DMS153 treated with DMSO at 0.1 percent for 48 hours (cell line): ENCODE measurements around the gene ANKRD27.
"Not testable (repeated sequence)": the region's sequence is repeated elsewhere in the genome, so short reads cannot be mapped to it uniquely, and the experiment has no call there.

ENCODE experiments used
- DNase-seq: peaks from one replicate; lab custom pipeline; 2025; ENCODE audit not compliant: unreplicated experiment; lab: John Stamatoyannopoulos, UW

The ANKRD27 gene

DNA sequence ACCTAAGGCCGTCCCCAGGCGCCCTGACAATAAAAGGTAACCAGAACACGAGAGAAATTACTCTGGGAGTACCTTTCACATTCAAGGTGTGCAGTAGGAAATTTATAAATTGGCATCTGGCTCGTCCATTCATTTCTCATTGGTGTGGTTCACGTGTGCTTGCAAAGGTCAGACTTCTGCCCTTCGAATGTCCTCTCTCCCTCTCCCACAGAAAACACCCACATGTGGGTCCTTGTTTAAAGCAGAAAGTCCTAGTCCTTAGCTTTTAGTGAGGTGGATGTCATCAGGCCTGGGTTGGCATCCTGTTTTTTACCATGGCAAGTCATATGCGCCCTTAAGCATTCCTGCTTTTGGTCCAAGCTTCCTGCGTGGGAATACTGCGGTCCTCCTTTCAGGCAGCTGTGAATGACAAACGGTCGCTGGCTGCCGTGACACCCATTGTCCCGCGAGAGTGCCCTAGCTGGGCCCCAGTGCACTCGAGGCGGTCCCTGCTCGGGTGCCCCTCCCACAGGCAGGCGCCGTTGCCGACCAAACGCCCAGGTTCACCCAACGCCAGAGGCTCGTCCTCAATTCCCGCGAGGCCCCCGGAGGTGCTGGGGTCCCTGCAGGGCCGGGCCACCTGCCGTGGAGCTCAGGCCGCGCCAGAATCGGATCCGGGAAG, 16.4 kb upstream of the ANKRD27 start, which contains the start of gene NUDT19:
Gene NUDT19 (plus strand): TSS at position 531 of the 661 bp plus-strand sequence. CDS start 140 bp downstream, outside the sequence.
- DNase-seq, result peak; percentile 86

DNA sequence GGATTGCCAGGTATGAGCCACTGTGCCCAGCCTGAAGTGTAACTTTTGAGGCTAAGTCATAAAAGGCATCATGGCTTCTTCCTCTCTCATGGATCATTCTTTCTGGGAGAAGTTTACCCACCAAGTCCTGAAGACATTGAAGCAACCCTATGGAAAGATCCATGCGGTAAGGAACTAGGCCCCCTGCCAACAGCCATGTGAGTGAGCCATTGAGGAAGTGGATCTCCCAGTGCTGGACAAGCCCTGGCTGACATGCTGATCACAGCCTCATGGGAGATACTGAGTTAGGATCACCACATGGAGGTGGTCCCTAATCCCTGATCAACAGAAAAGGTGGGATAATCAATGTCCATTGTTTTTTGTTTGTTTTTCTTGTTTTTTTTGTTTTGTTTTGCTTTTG, 13.3 kb upstream of the ANKRD27 start:
- no peak for DNase-seq

DNA sequence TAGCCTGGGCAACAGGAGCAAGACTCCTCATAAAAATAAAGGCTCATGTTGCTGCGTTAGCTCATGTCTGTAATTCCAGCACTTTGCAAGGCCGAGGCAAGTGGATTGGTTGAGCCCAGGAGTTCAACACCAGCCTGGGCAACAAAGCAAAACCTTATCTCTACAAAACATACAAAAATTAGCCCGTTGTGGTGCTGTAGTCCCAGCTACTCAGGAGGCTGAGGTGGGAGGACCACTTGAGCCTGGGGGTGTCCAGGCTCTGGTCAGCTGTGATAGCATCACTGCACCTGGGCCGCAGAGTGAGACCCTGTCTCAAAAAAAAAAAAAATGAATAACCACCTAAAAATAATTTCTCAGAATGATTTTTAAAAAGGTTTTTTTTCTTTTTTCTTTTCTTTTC, 12.7 kb upstream of the ANKRD27 start:
- DNase-seq, result no peak

DNA sequence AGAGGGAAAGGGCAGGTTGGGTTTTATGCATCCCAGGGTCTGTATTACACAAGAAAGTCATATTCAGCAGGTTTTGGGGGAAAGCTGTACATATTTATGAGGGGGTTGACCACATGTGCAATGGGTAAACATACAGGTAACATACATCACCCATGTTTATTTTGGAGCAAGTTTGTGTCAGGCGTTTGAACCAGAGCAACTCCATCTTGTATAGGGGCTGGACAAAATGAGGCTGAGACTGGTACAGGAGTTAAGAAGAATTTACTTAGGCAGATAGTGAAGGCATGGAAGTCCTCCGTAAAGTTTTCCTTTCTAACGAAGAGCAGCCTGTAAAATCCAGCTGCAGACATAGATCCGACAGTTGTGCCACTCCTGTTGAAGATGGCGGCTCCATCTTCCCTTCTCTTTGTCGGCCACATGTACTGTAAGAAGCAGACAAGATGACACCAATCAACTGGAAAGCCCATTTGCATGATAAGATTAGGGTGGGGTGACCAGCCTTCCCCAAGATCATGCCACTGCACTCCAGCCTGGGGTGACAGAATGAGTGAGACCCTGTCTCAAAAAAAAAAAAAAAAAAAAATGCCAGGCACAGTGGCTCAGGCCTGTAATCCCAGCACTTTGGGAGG, 12.0 kb upstream of the ANKRD27 start:
- no peak for DNase-seq

DNA sequence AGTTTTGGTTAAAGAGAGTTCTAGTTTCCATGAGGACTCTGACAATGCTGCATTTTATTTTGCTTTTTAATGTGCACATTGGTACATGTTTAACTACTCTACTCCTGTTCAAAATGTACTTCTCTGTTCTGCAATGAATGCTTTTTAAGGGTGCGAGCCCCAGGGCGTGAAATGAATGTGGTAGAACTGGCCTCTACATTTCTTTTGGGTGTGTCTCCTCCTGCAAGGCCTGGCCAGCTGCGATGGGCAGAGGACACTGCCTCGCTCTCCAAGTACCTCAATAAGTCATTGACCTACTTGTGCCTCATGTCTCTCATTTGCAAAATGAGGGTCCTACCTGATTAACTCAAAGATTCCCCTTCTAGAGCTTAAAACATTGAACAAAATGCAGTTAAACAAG, 7.3 kb upstream of the ANKRD27 start:
- DNase-seq, result no peak

DNA sequence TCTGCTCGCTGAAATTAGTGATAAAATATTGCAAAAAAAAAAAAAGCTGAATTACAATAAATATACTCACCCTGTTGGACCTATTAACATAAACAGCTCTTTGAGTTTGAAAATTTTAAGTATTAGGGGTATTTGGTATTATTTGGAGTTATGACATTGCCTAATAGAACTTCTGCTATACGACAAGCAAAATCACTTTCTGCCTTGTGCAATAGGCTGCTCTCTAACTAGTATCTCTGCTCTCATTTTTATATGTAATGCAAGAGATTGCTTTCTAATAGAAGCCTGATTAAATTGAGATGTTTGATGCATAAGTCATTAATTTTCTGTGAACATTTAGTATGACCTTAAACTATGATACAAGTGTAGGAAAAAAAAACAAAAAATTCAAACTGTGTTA, 6.0 kb upstream of the ANKRD27 start:
- DNase-seq, result no peak

DNA sequence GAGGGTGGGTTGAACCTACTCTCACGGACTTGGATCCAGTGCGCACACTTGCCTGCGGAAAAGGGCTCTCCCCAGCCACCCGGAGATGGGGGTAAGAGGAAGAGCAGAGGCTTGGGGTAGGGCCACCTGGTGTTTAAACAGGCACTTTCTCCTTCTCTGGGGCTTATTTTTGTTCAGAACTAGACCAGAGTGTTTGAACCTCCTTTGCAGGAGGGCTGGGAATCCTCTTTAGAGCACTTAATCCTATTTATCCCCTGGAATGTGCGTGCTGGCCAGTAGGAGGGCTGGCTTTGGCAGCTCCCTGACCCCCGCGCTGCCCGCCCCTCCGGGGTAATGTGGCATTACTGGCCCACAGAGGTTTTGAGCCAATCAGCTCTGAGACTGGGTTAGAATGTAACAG, 2.7 kb upstream of the ANKRD27 start:
- no peak for DNase-seq

DNA sequence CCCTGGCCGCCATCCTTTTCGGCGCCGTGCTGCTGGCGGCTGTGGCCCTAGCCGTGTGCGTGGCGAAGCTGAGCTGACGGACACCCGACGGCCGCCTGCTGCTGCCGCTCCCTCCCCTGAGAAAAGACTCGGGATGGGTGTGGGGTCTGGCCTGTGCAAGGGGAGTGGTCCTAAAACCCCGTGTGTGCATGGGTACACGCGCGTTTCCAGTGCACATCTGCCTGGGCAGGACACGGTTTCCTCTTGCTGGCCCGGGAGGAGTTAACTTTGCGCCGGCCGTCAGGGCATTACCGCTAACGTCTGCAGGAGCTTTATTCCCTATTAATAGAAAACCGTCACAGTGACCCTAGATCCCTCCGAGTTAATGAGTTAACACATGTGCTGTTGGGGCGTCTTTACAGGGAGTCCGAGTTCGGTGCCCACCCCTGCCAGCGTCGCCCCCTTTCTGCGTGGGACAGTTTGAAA, 1.9 kb upstream of the ANKRD27 start:
- no peak for DNase-seq

DNA sequence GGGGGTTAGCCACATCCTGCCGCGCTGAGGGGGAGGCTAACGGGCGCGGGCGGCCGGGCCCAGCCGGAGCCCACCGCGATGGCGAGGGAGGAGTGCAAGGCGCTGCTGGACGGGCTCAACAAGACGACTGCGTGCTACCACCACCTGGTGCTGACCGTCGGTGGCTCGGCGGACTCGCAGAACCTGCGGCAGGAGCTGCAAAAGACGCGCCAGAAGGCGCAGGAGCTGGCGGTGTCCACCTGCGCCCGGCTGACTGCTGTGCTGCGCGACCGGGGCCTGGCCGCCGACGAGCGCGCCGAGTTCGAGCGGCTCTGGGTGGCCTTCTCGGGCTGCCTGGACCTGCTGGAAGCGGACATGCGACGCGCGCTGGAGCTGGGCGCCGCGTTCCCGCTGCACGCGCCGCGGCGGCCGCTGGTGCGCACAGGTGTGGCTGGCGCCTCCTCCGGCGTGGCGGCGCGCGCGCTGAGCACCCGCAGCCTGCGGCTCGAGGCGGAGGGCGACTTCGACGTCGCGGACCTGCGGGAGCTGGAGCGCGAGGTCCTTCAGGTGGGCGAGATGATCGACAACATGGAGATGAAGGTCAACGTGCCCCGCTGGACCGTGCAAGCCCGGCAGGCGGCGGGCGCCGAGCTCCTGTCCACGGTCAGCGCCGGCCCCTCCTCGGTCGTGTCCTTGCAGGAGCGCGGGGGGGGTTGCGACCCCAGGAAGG, 1.4 kb upstream of the ANKRD27 start:
- DNase-seq, result peak; percentile 2

DNA sequence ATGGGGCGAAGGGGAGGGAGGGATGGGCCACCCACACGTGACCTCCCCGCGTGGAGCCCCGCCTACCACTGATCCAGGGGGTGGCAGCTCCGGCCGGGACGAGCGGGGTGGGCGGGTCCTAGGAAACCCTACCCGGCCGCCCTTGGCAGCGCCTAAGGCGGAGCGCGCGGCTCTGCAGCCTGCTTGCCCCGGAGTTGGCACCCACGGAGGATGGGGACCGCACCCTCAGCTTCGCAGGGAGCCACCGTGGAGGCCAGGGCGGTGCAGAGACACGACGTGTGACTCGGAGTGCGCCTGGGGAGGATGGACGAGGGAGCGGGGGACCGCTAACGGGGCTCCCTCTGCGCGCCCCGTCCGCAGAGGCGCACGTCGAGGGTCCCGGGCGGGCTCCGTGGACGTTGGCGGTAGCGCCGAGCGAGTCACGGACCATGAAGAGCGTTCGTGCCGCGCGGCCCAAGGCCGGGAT, 773 bp upstream of the ANKRD27 start, which contains the start of gene RGS9BP:
Gene RGS9BP (plus strand): TSS at position 129 of the 466 bp plus-strand sequence. CDS start 416 bp downstream, outside the sequence.
- peak; percentile 2 for DNase-seq

DNA sequence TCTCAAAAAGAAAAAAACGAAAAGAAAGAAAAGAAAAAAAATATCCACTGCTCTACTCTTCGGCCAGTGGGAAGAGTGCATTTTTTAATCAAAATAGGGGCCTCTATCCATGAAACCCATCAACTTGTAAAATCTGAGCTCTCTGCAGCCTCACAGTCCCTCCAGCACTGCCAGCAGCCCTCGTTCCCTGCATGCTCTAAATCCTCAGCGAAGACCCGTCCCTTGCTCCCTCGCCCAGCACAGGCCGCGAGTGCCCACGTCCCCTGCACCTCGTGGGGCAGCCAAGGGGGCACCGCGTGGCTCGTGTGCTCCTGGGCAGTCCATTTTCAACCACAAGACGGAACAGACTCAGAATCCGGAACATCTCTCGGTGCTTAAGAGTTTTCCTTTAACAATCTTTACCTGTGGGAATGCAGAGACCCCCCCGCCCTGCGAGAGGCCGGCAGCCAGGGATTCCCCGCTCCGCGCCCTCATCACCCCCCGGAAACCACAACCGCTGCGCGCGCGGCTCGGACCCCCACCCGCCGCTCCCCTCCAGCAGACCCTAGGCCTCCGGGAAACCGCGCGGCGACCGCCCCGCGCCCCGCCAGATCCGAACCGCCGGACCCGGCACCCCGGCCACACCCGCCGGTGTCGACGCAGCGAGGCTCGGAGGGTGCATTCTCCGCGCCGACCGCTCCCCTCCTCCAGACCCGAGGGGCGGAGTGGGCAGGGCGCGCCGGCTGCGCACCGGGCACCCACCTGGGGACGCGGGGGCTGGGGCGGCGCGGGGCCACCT, 638 bp downstream of the ANKRD27 start:
- no peak for DNase-seq

DNA sequence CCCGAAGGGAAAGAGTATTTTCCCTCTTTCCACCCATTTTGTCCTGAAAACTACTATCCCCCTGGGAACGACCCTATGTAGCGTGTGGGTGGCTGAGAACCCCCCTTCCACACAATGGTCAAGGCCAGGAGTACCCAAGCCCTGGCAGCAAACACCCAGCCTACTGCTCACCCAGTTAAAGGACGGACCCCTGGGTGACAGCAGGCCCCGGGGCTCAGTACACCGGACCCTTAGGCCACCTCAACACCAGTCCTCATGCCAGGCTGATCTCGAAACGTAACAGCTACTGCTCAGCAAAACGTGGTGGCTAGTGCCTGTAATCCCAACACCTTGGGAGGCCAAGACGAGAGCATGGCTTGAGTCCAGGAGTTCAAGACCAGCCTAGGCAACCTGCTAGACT, 1.4 kb downstream of the ANKRD27 start:
- DNase-seq, result no peak

DNA sequence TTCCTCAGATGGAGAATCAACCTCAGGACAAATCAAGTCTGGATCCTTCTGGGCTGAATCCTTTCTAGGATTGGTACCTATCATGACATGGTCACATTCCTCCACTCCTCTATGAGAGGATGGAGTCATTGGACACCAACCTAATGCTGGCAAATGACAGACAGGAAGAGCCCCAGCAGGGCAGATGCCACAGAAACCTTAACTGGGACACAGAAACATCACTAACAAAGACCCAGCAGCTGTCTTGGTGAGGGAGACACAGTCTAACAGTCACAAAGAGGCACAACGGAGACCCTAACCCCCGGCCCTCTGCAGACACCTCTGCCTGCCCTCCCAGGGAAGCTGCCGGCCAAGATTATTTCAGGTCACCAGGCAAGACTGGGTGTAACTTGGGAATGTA, 2.1 kb downstream of the ANKRD27 start:
- no peak for DNase-seq

DNA sequence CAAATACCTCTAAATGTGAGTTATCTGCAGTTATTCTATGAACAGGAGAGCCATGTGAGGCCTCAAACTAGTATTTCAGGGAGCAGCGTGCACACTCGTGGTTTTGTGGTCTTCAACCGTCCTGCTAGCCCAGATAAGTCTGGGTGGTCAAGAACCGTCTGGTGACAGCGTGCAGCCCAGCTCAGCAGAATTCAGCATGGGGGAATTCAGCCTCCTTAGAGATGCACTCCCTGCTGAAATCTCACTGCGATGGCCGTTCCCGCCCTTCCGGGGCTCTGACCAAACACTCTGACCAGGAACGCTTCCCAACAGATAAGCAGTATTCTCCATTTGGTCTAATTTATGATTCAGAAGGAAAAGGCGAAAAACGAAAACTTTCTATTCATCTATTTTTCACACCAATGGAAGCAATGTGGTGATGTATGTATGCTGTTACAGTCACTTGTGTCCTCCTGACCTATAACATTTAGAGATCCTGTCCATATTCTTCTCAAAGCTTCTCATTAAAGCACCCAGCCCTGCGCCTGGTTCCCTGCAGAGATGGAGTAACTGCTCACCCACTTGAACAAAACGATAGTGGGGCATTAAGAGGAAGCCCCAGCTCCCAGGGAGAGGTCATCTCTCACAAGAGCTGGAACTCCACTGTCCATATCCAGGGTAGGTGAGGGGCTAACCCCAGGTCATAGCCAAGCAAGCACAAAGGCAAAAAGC, 2.9 kb downstream of the ANKRD27 start:
- DNase-seq, result no peak

DNA sequence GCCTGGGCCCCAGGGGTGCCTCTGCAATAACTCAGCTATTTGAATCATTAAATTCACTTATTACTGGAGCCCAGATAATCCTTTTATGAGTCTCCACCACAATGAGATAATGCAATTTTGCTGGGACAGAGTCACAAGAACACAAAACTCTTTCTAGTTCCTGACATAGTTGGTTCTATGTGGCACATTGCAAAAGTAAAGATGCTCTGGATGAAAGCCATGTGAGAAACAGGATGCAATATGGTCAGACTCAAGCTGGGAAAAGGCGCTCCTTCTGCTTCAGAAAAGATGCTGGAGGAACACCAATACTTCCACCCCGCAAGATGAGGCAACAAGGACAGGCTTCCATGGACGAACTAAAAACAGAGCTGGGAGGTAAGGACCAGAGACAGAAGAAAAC, 5.7 kb downstream of the ANKRD27 start:
- DNase-seq, result no peak

DNA sequence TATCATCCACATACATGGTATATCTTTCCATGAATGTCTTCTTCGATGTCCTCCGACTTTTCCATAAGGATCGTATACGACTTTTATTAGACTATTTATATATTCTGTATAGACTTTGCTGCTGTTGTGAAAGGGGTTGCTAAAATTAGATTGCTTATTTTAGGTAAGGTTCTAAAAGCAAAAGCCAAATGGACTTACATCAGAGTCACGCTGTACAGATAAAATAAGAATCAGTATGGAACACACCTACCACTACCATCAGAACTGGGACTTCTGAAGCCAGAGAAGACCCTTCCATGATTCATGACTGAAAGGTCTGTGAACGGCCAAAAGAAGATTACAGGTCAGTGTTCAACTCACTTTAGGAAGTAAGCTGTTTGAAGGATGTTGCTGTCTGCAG, 8.9 kb downstream of the ANKRD27 start:
- no peak for DNase-seq

DNA sequence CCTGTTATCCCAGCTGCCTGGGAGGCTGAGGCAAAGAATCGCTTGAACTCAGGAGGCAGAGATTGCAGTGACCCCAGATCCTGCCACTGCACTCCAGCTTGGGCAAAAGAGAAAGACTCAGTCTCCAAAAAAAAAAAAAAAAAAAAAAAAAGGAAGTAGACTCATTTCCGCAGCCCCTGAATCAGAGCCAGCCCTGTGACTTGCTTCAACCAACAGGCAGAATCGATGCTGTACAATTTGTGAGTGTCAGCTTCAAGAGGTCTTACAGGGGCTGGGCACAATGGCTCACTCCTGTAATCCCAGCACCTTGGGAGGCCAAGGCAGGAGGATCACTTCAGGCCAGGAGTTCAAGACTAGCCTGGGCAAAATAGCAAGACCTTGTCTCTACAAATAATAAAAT, 12.8 kb downstream of the ANKRD27 start:
- DNase-seq, result no peak

DNA sequence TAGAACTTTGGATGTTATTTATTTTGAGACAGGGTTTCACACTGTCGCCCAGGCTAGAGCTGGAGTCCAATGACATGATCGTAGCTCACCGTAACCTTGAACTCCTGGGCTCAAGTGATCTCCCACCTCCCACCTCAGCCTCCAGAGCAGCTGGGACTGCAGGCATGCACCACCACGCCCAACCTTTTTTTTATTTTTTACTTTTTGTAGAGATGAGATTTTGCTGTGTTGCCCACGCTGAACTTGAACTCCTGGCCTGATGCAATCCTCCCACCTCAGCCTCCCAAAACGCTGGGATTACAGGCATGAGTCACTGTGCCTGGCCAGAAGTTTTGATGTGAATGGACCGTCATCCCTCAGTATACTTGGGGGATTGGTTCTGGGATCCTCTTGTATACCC, 13.7 kb downstream of the ANKRD27 start:
- no peak for DNase-seq

DNA sequence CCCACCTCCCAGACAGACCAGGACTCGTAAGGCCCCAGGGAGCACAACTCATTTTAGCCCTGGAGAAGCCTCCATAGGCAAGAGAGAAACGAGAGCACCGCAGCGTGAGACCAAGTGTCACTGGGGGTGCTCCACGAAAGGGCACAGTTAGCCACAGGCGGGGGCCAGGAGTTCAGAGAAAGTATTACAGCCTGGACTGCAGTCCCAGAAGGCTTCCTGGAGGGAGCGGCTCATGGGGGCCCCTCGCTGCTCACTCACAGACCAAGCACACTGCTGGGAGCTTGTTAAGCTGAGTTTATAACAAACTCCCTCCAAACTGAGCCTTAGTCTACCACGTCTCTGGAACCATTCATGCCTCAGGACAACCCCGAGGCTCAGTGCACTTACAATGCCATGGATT, 16.5 kb downstream of the ANKRD27 start:
- no peak for DNase-seq

DNA sequence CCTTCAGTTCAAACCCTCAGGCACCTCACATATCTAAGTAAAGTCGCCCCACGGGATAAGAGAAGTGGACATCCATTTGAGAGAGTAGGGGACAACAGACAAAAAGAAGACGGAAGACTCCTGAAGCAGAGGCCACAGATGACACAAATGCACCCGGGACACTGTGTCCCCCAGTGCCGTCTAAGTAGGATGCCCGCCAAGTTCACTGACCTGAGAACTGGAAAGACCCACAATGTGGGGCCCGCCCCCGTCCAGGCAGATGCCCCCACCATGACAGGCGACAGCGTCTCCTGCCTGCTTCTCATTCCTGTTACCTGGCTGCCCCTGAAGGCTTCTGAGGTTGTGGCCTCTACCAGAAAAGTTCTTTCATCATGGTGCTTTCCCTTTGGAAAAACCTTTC, 16.9 kb downstream of the ANKRD27 start:
- DNase-seq, result no peak

DNA sequence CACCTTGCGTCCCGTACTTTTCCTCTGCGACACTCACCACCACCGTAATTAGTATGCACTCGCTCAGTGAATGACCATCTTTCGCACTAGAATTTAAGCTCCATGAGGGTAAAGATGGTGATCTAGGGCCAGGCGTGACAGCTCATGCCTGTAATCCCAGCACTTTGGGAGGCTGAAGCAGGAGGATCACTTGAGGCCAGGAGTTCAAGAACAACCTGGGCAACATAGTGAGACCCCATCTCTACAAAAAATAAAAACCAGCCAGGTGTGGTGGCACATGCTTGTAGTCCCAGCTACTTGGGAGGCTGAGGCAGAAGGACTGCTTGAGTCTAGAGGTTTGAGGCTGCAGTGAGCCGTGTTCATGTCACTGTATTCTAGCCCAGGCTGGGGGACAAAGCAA, 18.6 kb downstream of the ANKRD27 start:
- DNase-seq, result not testable (repeated sequence)
